ENCODE measurements around the gene UGT2B17.
"Not testable (repeated sequence)": the region's sequence is repeated elsewhere in the genome, so short reads cannot be mapped to it uniquely, and the experiment has no call there.

- not testable (repeated sequence) for TF ChIP-seq EZH2phosphoT487 (IDR thresholded peaks at IDR 0.05; ENCODE audit: insufficient read depth, low read depth); EZH2 (IDR thresholded peaks at IDR 0.05; ENCODE audit: insufficient read depth, poor library complexity, severe bottlenecking)
These were observed 22.3 kb downstream of the UGT2B17 start for GRCh38 chr4:68553830-68554229.
